ENCODE measurements around the gene C1QL1.

The C1QL1 gene

DNA sequence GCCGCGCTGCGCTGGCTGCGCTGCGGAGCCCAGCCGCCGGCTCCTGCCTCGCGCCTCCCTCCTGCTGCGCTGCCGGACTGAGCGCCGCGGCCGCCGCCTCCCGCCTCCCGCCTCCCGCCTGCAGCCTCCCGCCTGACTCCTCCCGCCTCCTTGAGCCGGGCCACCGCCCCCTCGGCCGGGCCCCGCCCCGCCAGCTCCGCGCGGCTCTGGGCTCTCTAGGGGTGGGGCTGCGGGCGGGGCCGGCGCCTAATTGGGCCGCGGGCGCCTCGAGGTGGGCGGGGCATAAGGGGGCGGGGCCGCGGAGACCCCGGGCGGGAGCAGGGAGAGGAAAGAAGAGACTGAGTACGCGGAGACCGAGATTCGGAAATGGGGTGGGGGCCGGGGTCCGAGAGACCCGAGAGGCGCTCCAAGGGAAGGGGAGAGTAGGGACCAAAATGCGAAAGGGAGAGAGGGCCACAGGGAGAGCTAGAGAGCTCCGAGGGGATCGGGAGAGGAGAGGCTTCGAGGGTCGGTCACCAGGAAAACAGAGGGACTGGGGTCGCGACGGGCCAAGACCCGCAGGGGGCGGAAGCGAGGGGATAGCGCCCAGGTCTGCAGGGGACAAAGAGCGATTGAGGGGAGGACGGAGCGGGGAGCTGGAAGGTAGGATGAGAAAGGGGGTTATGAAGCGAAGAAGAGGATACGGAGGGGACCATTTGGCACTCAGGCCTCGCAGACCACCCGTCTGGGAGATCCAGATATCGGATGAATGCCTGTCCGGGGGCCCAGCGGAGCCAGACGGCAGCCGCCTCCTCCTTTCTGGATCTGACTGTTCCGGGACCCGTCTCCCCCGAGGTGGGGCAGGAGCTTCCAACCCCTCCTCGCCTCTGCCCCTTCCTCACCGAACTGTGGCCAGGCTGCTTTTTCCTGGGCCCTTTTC lies at the start of gene C1QL1:
TSS of gene C1QL1 (minus strand) at position 79 of the 919 bp plus-strand sequence. CDS start 255 bp downstream, outside the sequence.
- TF ChIP-seq, protein P1, sequence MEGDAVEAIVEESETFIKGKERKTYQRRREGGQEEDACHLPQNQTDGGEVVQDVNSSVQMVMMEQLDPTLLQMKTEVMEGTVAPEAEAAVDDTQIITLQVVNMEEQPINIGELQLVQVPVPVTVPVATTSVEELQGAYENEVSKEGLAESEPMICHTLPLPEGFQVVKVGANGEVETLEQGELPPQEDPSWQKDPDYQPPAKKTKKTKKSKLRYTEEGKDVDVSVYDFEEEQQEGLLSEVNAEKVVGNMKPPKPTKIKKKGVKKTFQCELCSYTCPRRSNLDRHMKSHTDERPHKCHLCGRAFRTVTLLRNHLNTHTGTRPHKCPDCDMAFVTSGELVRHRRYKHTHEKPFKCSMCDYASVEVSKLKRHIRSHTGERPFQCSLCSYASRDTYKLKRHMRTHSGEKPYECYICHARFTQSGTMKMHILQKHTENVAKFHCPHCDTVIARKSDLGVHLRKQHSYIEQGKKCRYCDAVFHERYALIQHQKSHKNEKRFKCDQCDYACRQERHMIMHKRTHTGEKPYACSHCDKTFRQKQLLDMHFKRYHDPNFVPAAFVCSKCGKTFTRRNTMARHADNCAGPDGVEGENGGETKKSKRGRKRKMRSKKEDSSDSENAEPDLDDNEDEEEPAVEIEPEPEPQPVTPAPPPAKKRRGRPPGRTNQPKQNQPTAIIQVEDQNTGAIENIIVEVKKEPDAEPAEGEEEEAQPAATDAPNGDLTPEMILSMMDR (conservative IDR thresholded peaks at IDR 0.05) = no peak
- no peak within 1 kb of the TSS for H3K27ac ChIP-seq

DNA sequence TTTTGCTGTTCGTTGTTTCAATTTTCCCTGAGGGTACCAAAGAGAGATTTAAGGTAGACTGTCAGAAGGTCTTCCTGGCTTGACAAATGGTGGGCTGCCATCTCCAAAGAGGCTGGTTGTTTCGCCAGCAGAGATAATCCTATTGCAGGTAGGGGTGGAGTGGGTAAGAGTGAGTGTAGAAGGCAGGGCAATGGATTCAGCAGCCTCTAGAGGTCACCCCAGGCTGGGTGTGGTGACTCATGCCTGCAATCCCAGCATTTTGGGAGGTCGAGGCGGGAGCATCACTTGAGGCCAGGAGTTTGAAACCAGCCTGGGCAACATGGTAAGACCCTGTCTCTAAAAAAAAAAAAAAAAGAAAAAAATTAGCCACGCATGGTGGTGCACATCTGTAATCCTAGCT lies 48.7 kb upstream of the C1QL1 start:
- TF ChIP-seq, protein P1 (conservative IDR thresholded peaks at IDR 0.05) = peak; percentile 41; the same call in 1 of the 2 replicates
- H3K27ac ChIP-seq = no peak overlapping the region

DNA sequence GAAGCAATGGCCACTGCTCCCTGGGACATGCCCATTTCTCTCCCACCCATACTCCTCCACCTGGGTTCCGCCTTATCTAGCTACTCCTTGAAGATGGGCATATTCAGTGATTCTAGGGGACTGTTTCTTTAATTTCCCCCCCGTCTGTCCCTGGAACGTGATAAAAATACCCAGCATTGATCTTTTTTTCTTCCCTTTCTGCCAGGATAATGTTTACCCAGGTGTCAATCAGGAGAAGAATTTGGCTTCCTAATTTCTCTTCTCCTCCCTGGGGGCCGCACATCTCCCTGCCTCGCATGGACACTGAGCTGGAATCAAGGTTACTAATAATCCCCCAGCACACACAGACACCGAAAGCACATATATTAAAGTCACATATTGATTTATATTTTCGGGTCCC lies 48.1 kb upstream of the C1QL1 start:
- no peak overlapping the region for H3K27ac ChIP-seq
- TF ChIP-seq, protein P1 (conservative IDR thresholded peaks at IDR 0.05) = no peak

DNA sequence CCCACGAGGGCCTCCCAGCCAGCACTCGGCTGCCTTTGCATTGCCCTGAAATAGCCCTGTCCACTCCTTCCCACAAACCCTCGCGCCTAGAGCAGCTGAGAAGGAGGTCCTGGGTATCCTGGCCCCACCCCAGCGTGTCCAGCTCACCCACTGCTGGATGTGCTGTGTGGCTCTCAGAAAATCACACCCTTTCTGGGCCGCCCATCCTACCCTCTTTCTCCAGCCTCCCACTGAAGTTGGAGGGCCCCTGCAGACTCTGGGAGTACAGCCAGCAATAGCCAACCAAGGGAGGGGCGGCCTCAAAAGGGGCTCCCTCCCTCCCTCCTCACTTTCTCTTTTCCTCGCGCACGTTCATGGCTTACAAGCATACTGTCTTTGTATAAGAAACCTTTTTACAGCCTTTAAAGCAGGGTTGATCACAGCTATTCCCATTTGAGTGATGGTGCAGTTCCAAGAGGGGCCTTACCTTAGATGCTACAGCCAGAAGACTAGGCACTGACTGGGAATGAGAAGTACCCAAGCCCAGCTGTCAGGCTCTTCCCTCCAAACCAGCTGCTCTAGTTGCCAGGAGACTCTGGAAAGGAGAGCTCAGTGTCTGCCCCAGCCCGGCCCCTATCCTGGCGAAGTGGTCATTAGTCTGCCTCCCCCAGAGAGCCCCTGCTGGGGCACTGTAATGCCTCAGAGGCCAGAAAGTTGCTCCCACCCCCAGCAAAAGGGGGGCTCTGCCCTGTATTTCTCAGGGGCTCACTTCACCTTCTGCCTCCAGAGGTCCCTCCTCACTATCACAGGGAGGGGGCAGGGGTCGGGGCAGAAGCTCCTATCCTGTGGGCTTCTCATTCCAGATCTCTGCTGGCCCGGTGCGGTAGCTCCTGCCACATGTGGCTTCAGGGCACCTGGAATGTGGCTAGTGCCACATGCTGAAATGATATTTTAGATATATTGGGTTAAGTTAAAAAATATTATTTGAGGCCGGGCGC lies 45.2 kb upstream of the C1QL1 start:
- TF ChIP-seq, protein P1 (conservative IDR thresholded peaks at IDR 0.05) = no peak

DNA sequence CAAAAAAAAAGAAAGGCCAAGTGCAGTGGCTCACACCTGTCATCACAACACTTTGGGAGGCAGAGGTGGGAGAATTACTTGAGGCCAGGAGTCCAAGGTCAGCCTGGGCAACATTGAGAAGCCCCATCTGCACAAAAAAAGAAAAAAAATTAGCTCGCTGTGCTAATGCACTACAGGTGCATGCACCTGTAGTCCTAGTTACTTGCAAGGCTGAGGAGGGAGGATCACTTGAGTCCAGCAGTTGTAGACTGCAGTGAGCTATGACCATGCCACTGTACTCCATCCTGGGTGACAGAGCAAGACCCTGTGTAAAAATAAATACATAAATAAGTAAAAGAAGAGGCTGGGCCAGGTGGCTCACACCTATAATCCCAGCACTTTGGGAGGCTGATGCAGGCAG lies 43.7 kb upstream of the C1QL1 start:
- TF ChIP-seq, protein P1 (conservative IDR thresholded peaks at IDR 0.05) = no peak
- H3K27ac ChIP-seq = no peak overlapping the region

More for the DNA sequence above, 45.2 kb upstream of the C1QL1 start:
- H3K27ac ChIP-seq = no peak overlapping the region

DNA sequence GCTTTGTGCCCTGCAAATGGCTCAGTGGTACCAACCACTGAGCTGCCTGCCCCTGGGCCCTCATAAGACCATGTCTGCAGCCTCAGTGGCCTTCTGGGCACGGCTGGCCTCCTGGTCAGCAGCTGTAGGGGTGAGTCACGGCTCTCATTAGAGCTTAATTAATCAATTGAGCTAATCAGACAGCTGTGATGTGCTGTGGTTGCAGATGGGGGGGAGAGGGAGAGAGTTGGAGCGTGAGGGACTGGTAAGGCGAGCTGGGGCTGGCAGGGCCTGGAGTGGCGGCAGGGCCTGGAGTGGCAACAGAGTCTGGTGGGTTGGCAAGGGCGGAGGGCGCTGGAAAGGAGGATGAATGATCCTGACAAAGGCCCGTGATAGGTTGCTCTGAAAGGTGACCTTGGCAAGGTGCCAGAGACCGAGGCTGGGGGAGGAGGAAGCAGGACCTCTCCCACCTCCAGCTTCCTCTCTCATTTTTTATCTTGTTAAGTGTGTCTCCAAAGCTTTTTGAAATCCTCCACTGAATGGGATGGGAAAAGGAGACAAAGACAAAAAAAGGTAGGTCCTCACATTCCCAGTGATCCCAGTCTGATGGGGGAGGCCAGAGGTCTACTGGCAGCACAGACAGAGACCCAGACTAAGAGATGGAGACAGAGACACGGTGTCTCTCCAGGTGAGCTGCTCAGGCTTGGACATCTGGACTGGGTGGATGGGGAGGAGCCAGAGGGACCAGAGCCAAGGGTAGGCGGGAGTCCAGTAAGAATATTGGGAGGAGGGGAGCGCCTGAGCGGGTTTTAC lies 41.8 kb upstream of the C1QL1 start:
- TF ChIP-seq, protein P1 (conservative IDR thresholded peaks at IDR 0.05) = no peak
- H3K27ac ChIP-seq = no peak overlapping the region
